ENCODE measurements around the gene GOLGA6L7. TPM values are rescaled to one million over a fixed set of nuclear protein-coding genes. Genes with fewer than 3 reads are reported as not detected.
"Not testable (repeated sequence)": the region's sequence is repeated elsewhere in the genome, so short reads cannot be mapped to it uniquely, and the experiment has no call there.

The GOLGA6L7 gene
- total and polyA plus RNA-seq, 9 of the 15 experiments (the other 6 are each of a cell fraction or from before 2014, with no cell fraction given), result 0.11 to 0.14 (median 0.11) TPM; not detected in 6

- peak overlapping the region; percentile 62; the same call in 2 of the 3 replicates for H3K27ac ChIP-seq (ENCODE audit: extremely low read depth, low read depth, low read length)
- intact Hi-C loops (cut with micrococcal nuclease), result not testable (repeated sequence)
Observed at GRCh38 chr15:28819019-28819929, 29.2 kb downstream of the GOLGA6L7 start.

More at GRCh38 chr15:28819019-28819929, 29.2 kb downstream of the GOLGA6L7 start:
- H3K79me2 ChIP-seq (ENCODE audit: control insufficient read depth, insufficient read depth, low read length); BruUV-seq (replicated peaks); FAIRE-seq; H3K9me1 ChIP-seq (ENCODE audit: control insufficient read depth, insufficient read depth, low read length); in situ Hi-C loops (cut with MboI); H3K9me3 ChIP-seq (replicated peaks; ENCODE audit: control insufficient read depth, insufficient read depth, low read depth, low read length); H4K20me1 ChIP-seq (replicated peaks; ENCODE audit: control insufficient read depth, insufficient read depth, low read length); H3K4me3 ChIP-seq; H3K4me1 ChIP-seq (replicated peaks in 1 of 2; ENCODE audit: control insufficient read depth in 2 of 2, insufficient read depth in 2 of 2, low read length in 2 of 2); CTCF ChIA-PET (ENCODE audit: low intra/inter-chr PET ratio); H3K36me3 ChIP-seq (ENCODE audit: control insufficient read depth, insufficient read depth, low read length); H3K27me3 ChIP-seq (ENCODE audit: control insufficient read depth in 2 of 2, insufficient read depth in 2 of 2, low read length in 2 of 2); TF ChIP-seq ATF1 (CRISPR knock-in tag; IDR thresholded peaks at IDR 0.05): not testable (repeated sequence)
- peak; percentile 9; the same call in 1 of the 2 replicates for TF ChIP-seq ARID1B (IDR thresholded peaks at IDR 0.05)
- TF ChIP-seq ZNF592 (IDR thresholded peaks at IDR 0.05), result peak; percentile 49; the same call in 1 of the 2 replicates
- TF ChIP-seq DPF2 (IDR thresholded peaks at IDR 0.05), result 0 out of 2 replicates have a peak, but pooled peaks have one; percentile 31
- peak; percentile 57; the same call in 1 of the 2 replicates for TF ChIP-seq NFE2 (IDR thresholded peaks at IDR 0.05; ENCODE audit: low read depth)
- peak; percentile 83 for TF ChIP-seq C11orf30 (IDR thresholded peaks at IDR 0.05; ENCODE audit: low read depth)
- 0 out of 4 replicates have a peak, but pooled peaks of 1 of the 2 experiments have one; percentile 38 for TF ChIP-seq MNT (conservative IDR thresholded peaks at IDR 0.05)
- peak; percentile 28; the same call in 1 of the 2 replicates for TF ChIP-seq ATF1 (tag; IDR thresholded peaks at IDR 0.05)
- TF ChIP-seq ZNF316 (IDR thresholded peaks at IDR 0.05), result peak; percentile 90
- TF ChIP-seq TAF9B (IDR thresholded peaks at IDR 0.05; ENCODE audit: partially characterized antibody), result peak; percentile 17
- peak; percentile 48; the same call in 1 of the 2 replicates for TF ChIP-seq NFRKB (IDR thresholded peaks at IDR 0.05; ENCODE audit: low read depth)
- peak; percentile 67 for TF ChIP-seq MAFG (tag; conservative IDR thresholded peaks at IDR 0.05)
- Histone ChIP-seq H3K9ac (ENCODE audit: insufficient read depth in 1 of 2, low read depth in 2 of 2, low read length in 2 of 2) (peak overlapping the region in 1 of 2 experiments; percentile 27; a peak in 1 of 4 replicates), H3K4me2 (ENCODE audit: insufficient read depth, low read length) (peak overlapping the region; percentile 60), H2AFZ (ENCODE audit: low read depth, low read length) (peak overlapping the region; percentile 95)
- ATAC-seq (peak; percentile 94), DNase-seq (ENCODE audit: extremely low read depth in 1 of 4, low spot score in 3 of 4) (peak in 1 of 4 experiments; percentile 41)
- whole genome bisulfite sequencing (ENCODE audit: insufficient coverage, low coverage, missing lambda C conversion rate), result 10% methylated on average over 10 of the region's 15 CpGs
- POLR2A ChIA-PET, result interaction anchor here (1.1 kb wide), 1 partner anchor 14 kb away, joined by 3 read pairs; no protein-coding TSS in a partner anchor

Data from K562 (cell line).